ENCODE results near the gene CYLD.

CYLD gene

DNA sequence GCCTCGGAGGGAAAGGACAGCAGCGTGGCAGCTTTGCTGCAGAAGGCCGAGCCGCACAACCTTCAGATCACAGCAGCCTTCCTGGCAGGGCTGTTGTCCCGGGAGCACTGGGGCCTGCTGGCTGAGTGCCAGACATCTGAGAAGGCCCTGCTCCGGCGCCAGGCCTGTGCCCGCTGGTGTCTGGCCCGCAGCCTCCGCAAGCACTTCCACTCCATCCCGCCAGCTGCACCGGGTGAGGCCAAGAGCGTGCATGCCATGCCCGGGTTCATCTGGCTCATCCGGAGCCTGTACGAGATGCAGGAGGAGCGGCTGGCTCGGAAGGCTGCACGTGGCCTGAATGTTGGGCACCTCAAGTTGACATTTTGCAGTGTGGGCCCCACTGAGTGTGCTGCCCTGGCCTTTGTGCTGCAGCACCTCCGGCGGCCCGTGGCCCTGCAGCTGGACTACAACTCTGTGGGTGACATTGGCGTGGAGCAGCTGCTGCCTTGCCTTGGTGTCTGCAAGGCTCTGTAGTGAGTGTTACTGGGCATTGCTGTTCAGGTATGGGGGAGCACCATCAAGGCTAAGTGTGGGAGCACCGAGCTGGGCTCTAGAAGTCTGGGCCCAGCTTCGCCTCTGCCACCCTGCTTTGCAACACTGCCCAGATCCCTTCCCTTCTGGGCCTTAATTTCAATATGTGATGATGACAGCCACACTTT is 29.9 kb upstream of the CYLD start:
- no peak for DNase-seq

- DNase-seq = no peak
Observed at GRCh38 chr16:50712560-50712898, 29.4 kb upstream of the CYLD start.

- no peak for DNase-seq
Observed at GRCh38 chr16:50712956-50713355, 28.9 kb upstream of the CYLD start.

DNA sequence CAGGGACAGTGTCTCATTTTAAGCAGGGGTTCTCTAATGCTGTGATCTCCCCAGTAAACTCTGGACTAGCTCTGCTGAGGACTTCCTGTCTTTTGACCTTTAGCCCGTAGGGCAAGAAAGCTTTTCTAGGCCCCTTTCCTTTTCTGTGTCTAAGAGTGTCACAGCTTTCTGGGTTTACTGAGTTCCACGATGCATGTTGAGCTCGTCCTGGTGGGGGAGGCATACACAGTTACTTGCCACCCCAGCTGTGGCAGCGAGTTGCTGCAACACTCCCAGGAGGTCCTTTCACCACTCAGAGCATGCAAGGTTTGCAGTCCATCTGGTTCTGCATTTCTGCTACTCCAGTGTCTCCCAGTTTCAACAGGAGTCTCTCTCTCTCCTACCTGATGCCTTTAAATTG is 24.8 kb upstream of the CYLD start:
- no peak for DNase-seq

DNA sequence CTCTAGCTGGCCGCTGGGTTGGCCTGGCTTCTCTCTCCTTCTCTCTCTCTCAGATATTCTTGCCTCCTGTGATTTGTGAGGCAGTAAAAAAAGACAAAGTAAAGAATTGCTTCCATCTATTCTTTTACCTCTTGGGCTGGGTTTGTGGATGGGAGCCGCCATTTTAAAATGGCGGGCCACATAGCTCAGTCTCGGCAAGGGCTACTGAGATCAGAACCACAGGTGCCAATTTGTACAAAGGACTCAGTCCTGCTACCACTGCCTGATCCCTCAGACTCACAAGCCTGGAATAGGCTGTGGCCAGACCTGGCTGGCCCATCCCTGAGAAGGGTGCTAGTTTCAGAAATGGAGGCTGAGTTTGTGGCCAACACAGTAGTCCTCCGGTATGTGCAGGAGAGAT is 24.4 kb upstream of the CYLD start:
- no peak for DNase-seq

- DNase-seq = no peak
Observed at GRCh38 chr16:50718061-50718760, 23.7 kb upstream of the CYLD start.

- DNase-seq = no peak
Observed at GRCh38 chr16:50718761-50719400, 23.0 kb upstream of the CYLD start.

DNA sequence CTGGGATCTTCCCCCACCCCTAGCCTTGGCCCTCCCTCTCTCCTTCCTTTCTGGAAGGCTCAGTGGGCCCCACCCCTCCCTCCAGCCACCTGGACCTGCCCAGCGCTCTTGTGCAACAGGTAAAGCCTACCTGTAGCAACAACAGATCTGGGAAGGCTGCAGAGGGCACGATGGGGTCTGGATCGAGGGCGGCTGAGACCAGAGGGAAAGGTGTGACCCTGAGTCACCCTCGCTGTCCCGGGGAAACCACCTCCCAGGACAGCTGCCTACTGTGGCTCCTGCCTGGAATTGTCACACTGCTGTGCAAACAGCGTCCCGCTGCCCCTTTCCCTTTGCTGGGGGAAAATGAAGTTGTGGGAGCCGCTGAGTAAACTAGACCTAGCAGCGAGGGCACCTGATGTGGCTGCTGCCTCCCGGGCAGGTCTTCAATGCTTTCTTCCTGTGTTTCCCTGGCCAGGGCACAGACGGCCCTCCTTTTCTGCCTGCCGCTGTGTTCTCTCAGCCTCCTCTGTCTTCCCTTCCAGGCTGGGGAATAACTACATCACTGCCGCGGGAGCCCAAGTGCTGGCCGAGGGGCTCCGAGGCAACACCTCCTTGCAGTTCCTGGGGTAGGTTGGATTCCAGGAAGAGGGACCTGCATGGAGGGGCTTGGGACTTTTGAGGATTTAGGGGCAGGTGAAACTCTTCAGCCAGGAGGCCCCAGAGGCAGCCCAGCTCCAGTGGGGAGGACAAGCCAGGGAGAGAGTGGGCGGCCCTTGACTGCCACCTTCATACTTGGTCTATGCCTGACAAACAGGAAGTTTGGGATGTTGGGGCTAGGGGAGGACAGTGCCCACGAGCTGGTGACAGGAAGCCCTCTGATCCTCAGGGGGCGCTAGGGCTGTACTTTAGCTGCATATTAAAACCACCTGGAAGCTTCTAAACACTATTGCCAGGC is 22.2 kb upstream of the CYLD start:
- peak; percentile 58 for DNase-seq

GRCh38 chr16:50721549-50722404 is 20.1 kb upstream of the CYLD start:
- DNase-seq = peak; percentile 44

DNA sequence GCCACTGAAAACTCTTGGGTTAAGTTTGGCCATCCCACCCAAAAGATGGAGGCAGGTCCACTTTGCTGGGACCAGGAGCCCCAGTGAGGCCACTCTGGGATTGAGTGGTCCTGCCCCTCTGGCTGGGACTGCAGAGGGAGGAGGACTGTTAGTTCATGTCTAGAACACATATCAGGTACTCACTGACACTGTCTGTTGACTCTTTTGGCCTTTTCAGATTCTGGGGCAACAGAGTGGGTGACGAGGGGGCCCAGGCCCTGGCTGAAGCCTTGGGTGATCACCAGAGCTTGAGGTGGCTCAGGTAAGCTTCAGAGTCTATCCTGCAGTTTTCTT is 19.5 kb upstream of the CYLD start:
- no peak for DNase-seq

DNA sequence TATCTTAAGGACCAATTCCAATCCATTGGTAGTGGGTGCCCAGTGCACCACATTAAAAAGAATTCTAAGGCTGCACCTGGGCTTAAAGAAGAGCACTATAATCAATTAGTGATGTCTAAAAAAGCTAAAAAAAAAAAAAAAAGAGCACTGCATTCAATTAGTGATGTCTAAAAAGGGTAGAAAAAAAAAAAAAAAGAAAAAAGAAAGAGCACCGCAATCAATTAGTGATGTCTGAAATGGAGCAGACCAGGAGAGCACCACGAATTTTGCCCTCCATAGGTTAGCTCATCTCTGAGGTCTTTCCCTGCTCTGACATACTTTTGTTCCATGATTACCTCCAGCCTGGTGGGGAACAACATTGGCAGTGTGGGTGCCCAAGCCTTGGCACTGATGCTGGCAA is 18.9 kb upstream of the CYLD start:
- DNase-seq = no peak

- no peak for DNase-seq
Observed at GRCh38 chr16:50724306-50724705, 17.6 kb upstream of the CYLD start.

DNA sequence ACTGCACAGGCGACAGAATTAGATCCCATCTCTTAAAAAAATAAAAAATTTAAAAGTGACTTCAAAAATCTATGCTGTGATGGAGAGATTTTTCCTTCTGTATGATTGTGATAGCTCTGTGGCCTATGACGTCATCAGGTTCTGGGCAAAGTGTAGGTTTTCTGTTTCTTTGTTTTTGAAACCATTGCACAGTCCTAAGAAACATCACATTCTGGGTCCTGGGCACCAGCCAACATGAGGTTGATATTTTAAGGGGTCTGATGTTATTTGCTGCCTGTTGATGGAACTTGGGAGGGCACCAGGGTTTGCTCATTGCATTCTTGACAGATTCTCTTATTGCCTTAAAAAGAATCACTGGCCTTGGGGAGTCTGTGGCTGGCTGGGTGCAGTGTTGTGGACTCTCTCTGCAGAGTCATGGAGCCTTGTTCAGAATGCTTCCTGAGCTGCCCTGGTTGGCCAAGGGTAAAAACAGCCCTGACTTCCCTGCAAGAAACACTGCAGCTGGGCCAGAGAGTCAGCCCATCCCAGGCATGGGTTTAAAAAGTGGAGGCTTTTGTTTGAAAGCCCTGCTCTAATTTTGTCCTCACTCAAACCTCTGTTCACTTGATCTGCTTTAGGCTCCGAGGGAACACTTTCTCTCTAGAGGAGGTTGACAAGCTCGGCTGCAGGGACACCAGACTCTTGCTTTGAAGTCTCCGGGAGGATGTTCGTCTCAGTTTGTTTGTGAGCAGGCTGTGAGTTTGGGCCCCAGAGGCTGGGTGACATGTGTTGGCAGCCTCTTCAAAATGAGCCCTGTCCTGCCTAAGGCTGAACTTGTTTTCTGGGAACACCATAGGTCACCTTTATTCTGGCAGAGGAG is 10.5 kb upstream of the CYLD start:
- no peak for DNase-seq

GRCh38 chr16:50731989-50732832 is 9.7 kb upstream of the CYLD start:
- no peak for DNase-seq

DNA sequence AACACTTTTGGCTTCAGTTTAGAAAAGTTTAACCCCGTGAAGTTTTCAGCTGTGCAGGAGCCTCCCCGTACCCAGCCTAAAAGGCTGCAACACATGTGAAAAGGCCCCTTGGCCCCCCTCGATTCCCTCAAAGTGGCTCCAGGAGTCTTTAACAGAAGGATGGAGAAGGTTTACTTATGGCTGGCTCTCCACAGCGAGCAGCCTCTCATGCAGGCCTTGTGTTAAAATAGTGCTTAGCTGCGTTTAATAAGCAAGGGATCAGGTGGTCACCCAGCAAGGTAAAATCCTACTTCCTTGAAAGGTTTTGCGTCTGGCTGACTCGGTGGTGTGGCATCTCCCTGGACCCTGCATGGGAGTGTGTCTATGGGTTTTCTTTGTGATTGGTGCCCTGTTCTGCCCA is 8.4 kb upstream of the CYLD start:
- no peak for DNase-seq

DNA sequence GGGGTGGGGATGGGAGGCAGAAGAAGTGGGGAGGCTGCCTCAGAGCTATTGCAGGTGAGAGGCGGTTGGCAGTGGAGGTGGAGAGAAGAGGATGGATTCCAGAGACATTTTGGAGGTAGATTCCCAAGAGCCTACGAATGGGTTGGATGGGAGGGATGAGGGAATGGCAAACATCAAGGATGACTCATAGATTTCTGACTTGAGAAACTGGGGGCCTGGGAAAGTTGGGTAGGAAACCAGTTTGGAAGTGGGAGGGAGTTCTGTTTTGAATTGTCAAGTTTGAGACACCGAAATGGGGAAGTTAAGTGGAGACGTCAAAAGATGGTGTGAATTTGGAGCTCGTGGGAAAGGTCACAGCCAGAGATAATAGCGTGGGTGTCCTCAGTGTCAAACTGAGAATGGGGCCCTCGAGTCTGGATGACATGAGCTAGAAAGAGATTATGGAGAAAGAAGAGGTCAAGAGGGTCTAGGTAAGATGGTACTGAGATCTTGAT is 6.2 kb upstream of the CYLD start:
- DNase-seq = no peak

GRCh38 chr16:50736448-50736847 is 5.4 kb upstream of the CYLD start:
- no peak for DNase-seq

DNA sequence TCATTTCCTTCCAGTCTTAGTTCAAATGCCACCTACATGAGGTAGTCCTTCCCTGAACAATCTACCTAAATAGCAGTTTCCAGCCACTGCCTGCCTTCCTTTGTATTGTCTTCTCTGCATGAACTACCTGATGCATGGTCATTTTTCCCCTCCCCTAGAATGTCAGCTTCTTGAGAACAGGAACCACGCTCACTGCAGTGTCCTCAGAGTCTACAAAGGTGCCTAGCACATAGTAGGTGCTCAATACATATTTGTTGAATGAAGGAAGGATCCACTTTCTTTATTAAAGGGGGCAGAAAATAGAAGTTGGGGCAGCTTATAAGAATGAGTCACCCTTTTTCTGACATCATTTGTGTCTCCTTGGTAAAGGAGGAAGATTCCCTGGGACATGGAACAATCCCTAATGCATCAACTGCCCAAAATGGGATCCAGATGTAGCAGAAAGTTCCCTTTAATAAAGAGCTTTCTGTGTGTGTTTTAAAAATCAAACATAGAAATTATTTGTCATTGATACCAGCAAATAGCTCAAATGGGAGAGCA is 4.4 kb upstream of the CYLD start:
- no peak for DNase-seq

DNA sequence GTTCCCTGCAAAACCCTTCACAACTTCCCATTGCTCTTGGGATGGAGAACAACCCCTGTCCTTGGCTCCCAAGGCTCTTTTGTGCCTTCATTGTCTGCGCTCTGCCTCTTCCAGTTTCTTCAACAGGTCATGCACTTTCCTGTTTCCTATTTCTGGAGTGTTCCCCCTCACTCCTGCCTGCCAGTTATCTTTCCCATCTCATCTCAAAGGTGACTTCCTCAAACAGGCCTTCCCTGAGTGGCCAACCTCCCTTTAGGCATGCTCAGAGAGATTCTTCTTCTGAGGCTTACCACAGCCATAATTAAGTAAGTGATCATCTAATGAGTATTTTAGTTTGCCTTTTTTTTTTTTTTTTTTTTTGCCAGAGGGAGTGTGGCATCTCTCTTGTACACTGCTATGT is 2.9 kb upstream of the CYLD start:
- no peak for DNase-seq

DNA sequence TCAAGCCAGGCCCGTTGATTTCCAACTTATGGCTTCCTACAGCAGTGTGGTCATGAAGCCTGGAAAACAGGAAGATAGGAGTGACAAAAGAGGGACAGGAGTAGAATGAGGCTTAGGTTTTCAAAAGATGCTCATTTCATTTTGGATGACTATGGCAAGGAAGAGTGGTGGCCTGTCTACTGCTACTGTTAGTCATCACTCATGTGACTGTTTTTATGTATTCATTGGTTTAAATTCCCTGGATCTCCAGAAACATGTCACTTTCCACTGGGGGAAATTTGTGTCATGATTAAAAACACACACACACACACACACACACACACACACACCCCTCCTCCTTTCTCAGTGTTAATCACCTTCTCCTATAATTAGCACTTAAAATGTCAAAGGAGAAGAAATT is 1.1 kb upstream of the CYLD start:
- DNase-seq = no peak
